HFFc6 (cell line): Measurements from ENCODE around the gene GPHA2. TPM values are rescaled to one million over a fixed set of nuclear protein-coding genes. Genes with fewer than 3 reads are reported as not detected.
"Not testable (repeated sequence)": the region's sequence is repeated elsewhere in the genome, so short reads cannot be mapped to it uniquely, and the experiment has no call there.

Experiments used
- DNase-seq: peaks from one replicate; pipeline ENCODE4 v3.0.0-alpha.2; 2018
- H3K27ac Mint-ChIP-seq: 2 replicates; pipeline ENCODE4 v1.8.0; 2020; ENCODE audit warnings: mild to moderate bottlenecking, mixed read lengths
- H3K27me3 Mint-ChIP-seq: 2 replicates; pipeline ENCODE4 v1.8.0; 2021; ENCODE audit warnings: mild to moderate bottlenecking, moderate library complexity, mixed read lengths; ENCODE audit not compliant: insufficient read depth
- H3K36me3 Mint-ChIP-seq: 2 replicates; pipeline ENCODE4 v1.8.0; 2021; ENCODE audit warnings: low read depth, mixed read lengths
- H3K4me1 Mint-ChIP-seq: 2 replicates; pipeline ENCODE4 v1.8.0; 2020; ENCODE audit warnings: low read depth, mixed read lengths
- H3K4me3 Mint-ChIP-seq: 2 replicates; pipeline ENCODE4 v1.8.0; 2020; ENCODE audit warnings: mild to moderate bottlenecking, moderate library complexity, mixed read lengths
- H3K9me3 Mint-ChIP-seq: 2 replicates; pipeline ENCODE4 v1.8.0; 2020; ENCODE audit warnings: mild to moderate bottlenecking, mixed read lengths
- CTCF ChIP-seq: fragments of 200-600 bp; sonication (generic); IDR thresholded peaks from 2 replicates; pipeline ENCODE4 v1.5.0; 2021; ENCODE audit warnings: antibody characterized with exemption, mild to moderate bottlenecking
- long read RNA-seq: library from polyadenylated mRNA; unstranded; transcript quantifications from one replicate; pipeline ENCODE4 v2.0.0, GENCODE V29; 2019
- total RNA-seq, 6 experiments: library from RNA; stranded (reverse); fragmentation: NEBNext Ultra II Directional; extraction: Animal tissue kit (Norgen Biotek cat#: 25700); gene quantifications; 2 replicates in 1 of 6; 3 replicates in 5 of 6; pipeline ENCODE4 v1.2.3, GENCODE V29; 2021

The GPHA2 gene
- total RNA-seq = not detected
- long read RNA-seq = 0 reads

- Mint-ChIP-seq H3K4me1 (peaks cover 8% of the 10 kb centered on the region), H3K27me3 (peaks cover 28% of the 10 kb centered on the region; the same call in 1 of the 2 replicates)
- DNase-seq = no peak
These were observed at the start of gene GPHA2 for GRCh38 chr11:64935359-64936081. Gene GPHA2, minus strand, starts transcription at chr11:64935893. Its CDS starts 433 bp downstream, at chr11:64935460.

GRCh38 chr11:64983339-64983738, 47.6 kb upstream of the GPHA2 start:
- H3K36me3 Mint-ChIP-seq, H3K9me3 Mint-ChIP-seq, H3K4me1 Mint-ChIP-seq, H3K27ac Mint-ChIP-seq, DNase-seq, H3K4me3 Mint-ChIP-seq: not testable (repeated sequence)
- peaks cover 13% of the 10 kb centered on the region for H3K27me3 Mint-ChIP-seq

More at GRCh38 chr11:64935359-64936081, at the start of gene GPHA2:
- no peaks in the 10 kb centered on the region for H3K9me3 Mint-ChIP-seq
- H3K4me3 Mint-ChIP-seq = no peak within 1 kb of the TSS
- H3K36me3 Mint-ChIP-seq = peaks cover 21% of the 10 kb centered on the region; the same call in 1 of the 2 replicates
- no peak within 1 kb of the TSS for H3K27ac Mint-ChIP-seq
- no peak for TF ChIP-seq CTCF

- Mint-ChIP-seq H3K4me3 (no peak overlapping the region), H3K27ac (no peak overlapping the region), H3K4me1 (no peaks in the 10 kb centered on the region), H3K27me3 (peaks cover 13% of the 10 kb centered on the region), H3K36me3 (no peaks in the 10 kb centered on the region), H3K9me3 (no peaks in the 10 kb centered on the region)
- no peak for DNase-seq
- no peak for TF ChIP-seq CTCF
These were observed 41.0 kb upstream of the GPHA2 start for GRCh38 chr11:64976651-64977050.

GRCh38 chr11:64974124-64974523, 38.4 kb upstream of the GPHA2 start:
- Mint-ChIP-seq H3K27me3 (peaks cover 9% of the 10 kb centered on the region), H3K27ac (no peak overlapping the region), H3K4me3 (no peak overlapping the region), H3K9me3 (no peaks in the 10 kb centered on the region), H3K4me1 (peaks cover 8% of the 10 kb centered on the region), H3K36me3 (no peaks in the 10 kb centered on the region)
- TF ChIP-seq CTCF = no peak
- no peak for DNase-seq

- H3K36me3 Mint-ChIP-seq = no peaks in the 10 kb centered on the region
- no peak for DNase-seq
- H3K4me3 Mint-ChIP-seq = no peak within 1 kb of the TSS
- no peak for TF ChIP-seq CTCF
- H3K9me3 Mint-ChIP-seq = no peaks in the 10 kb centered on the region
- peaks cover 14% of the 10 kb centered on the region for H3K4me1 Mint-ChIP-seq
- peaks cover 9% of the 10 kb centered on the region for H3K27me3 Mint-ChIP-seq
- no peak within 1 kb of the TSS for H3K27ac Mint-ChIP-seq
These were observed 35.9 kb upstream of the GPHA2 start, which contains the start of gene MAJIN for GRCh38 chr11:64971421-64972233. Gene MAJIN, minus strand, starts transcription at chr11:64972108. Its CDS starts 12,703 bp downstream, at chr11:64959405.

GRCh38 chr11:64970731-64971151, 35.0 kb upstream of the GPHA2 start:
- Mint-ChIP-seq H3K27me3 (peaks cover 9% of the 10 kb centered on the region), H3K4me3 (no peak overlapping the region), H3K9me3 (no peaks in the 10 kb centered on the region), H3K36me3 (no peaks in the 10 kb centered on the region), H3K27ac (no peak overlapping the region), H3K4me1 (peaks cover 14% of the 10 kb centered on the region)
- no peak for TF ChIP-seq CTCF
- DNase-seq = no peak
